GM21367 (cell line): ENCODE data around the gene IFNA17.
"Not testable (repeated sequence)": the region's sequence is repeated elsewhere in the genome, so short reads cannot be mapped to it uniquely, and the experiment has no call there.

Experiments
- ATAC-seq: cut with Tn5 transposase; IDR thresholded peaks from one replicate; pipeline ENCODE4 v1.9.1; 2021; ENCODE audit not compliant: unreplicated experiment

The IFNA17 gene

GRCh38 chr9:21210782-21211181 is 17.2 kb downstream of the IFNA17 start:
- not testable (repeated sequence) for ATAC-seq

GRCh38 chr9:21210311-21210710 is 17.7 kb downstream of the IFNA17 start:
- no peak for ATAC-seq

DNA sequence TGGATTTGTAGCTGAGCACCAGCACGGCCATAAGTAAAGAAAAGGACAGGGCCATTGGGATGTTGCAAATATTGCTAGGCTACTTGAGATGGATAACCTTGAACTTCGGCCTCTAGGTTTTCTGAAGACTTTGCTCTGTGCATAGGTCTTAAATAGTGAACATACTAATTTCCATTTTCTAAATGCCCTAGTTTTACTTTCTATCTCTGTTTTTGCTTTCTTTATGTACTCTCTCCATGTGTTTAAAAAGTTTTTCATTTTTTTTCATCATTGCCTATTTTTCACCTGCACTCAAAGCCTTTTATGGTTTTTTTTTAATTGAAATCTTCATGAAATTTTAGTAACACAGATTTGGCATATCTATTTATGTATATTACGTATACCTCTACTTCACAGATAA is 21.0 kb downstream of the IFNA17 start, which contains the start of gene IFNA10:
TSS of gene IFNA10 (minus strand) at position 101 of the 400 bp plus-strand sequence. CDS start at position 55, 46 bp downstream.
- not testable (repeated sequence) for ATAC-seq

DNA sequence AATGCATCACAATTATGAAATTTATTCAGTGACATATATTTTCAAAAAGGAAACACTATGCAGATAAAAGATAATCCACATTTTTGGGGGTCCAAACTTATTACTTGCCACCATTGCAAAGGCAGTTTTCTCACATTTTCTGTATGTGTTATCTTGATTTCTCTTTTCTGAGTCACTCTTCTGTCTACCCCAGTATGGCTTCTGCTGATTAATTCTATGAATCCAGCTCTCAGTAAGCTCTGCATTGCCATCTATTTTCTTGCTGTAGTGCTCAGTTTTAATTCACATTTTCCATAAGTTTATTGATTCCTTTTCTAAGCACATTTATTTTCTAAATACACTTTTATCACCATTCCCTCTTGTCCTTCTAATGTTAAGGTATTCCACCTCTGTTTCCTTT is 22.8 kb downstream of the IFNA17 start:
- no peak for ATAC-seq

DNA sequence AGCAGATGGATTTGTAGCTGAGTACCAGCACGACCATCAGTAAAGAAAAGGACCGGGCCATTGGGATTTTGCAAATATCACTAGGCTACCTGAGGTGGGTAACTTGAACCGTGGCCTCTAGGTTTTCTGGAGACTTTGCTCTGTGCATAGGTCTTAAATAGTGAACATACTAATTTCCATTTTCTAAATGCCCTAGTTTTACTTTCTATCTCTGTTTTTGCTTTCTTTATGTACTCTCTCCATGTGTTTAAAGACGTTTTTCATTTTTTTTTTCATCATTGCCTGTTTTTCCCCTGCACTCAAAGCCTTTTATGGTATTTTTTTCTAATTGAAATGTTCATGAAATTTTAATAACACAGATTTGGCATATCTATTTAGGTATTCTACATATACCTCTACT is 25.9 kb downstream of the IFNA17 start, which contains the start of gene IFNA7:
TSS of gene IFNA7 (minus strand) at position 101 of the 400 bp plus-strand sequence. CDS start at position 61, 40 bp downstream.
- not testable (repeated sequence) for ATAC-seq

DNA sequence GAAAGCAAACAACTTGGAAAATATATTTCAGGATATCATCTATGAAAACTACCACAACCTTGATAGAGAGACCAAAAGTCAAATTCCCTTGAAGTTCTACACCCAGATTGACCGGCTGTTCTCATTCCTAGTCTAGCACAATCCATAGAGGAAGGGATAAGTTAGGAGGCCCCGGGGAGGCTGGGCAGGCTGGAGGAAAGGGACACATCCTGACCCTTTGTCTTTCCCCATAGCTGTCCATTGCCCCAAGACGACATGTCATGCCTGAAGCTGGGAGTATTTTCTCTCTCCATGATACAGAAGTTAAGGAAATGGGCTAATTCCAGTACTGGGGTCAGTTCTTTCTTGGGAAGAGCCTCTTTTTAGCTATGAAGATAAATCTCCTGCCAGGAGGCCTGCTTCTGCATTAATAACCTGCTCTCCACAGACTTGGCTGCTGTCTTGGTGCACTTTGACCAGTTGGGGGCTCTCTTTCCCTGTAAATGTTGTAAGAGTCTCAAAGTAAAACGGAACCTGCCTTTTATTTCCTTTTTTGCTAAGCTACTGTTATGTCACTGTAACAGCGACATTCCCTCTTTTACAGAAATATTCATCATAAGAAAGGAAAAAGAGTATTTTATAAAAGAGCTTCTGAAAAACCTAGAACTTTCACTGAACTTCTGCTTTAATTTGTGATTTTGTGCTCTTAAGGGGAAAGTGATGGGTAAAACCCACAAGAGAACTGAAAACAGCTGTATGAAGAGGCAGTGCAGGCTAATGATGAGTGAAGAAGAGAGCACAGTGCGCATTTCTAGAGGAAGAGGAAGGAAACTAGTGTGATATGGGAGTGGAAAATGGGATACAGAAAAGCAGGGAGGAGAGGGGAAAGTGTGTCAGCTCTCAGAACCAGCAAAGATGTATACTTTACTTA is 32.9 kb downstream of the IFNA17 start:
- peak; percentile 96 for ATAC-seq

DNA sequence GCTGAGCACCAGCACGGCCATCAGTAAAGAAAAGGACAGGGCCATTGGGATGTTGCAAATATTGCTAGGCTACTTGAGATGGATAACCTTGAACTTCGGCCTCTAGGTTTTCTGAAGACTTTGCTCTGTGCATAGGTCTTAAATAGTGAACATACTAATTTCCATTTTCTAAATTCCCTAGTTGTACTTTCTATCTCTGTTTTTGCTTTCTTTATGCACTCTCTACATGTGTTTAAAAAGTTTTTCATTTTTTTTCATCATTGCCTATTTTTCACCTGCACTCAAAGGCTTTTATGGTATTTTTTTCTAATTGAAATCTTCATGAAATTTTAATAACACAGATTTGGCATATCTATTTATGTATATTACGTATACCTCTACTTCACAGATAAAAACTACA is 40.5 kb downstream of the IFNA17 start, which contains the start of gene IFNA4:
TSS of gene IFNA4 (minus strand) at position 101 of the 400 bp plus-strand sequence. CDS start at position 45, 56 bp downstream.
- not testable (repeated sequence) for ATAC-seq

DNA sequence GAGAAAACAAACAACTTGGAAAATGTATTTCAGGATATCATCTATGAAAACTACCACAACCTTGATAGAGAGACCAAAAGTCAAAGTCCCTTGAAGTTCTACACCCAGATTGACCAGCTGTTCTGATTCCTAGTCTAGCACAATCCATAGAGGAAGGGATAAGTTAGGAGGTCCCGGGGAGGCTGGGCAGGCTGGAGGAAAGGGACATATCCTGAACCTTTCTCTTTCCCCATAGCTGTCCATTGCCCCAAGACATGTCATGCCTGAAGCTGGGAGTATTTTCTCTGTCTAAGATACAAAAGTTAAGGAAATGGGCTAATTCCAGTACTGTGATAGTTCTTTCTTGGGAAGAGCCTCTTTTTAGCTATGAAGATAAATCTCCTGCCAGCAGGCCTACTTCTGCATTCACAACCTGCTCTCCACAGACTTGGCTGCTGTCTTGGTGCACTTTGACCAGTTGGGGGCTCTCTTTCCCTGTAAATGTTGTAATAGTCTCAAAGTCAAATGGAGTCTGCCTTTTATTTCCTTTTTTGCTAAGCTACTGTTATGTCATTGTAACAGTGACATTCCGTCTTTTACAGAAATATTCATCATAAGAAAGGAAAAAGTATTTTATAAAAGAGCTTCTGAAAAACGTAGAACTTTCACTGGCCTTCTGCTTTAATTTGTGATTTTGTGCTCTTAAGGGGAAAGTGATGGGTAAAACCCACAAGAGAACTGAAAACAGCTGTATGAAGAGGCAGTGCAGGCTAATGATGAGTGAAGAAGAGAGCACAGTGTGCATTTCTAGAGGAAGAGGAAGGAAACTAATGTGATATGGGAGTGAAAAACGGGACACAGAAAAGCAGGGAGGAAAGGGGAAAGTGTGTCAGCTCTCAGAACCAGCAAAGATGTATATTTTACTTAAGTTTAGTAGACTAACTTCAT is 44.9 kb downstream of the IFNA17 start:
- peak; percentile 97 for ATAC-seq
